Stomach (tissue), 4 donors: ENCODE results near the gene LYZL4.

ENCODE experiments used
- CTCF ChIP-seq, 7 experiments: fragments of 450-650 bp in 4 of 7; fragments of 200-600 bp in 3 of 7; sonication (generic) in 3 of 7; IDR thresholded peaks; one replicate each; pipeline ENCODE4 v1.5.1; 2016 to 2019; ENCODE audit warnings: antibody characterized with exemption in 7 of 7, control low read depth in 2 of 7, mild to moderate bottlenecking in 1 of 7
- EP300 ChIP-seq: sonication (generic); formaldehyde crosslinking; IDR thresholded peaks from one replicate; pipeline ENCODE4 v1.6.1; 2017; ENCODE audit warnings: antibody characterized with exemption
- POLR2A ChIP-seq, 4 donors: fragments of 450-650 bp; IDR thresholded peaks; one replicate each; pipeline ENCODE4 v1.6.1; 2016; ENCODE audit warnings: antibody characterized with exemption in 4 of 4, control low read depth in 2 of 4, mild to moderate bottlenecking in 1 of 4, moderate library complexity in 1 of 4
- POLR2AphosphoS5 ChIP-seq, 3 donors: sonication (generic); formaldehyde crosslinking; IDR thresholded peaks; one replicate each; pipeline ENCODE4 v1.6.1; 2016; ENCODE audit warnings: antibody characterized with exemption in 3 of 3

GRCh38 chr3:42381551-42382082, 28.8 kb downstream of the LYZL4 start:
- TF ChIP-seq CTCF (IDR thresholded peaks at IDR 0.05), result no peak
- no peak for TF ChIP-seq POLR2A (IDR thresholded peaks at IDR 0.05)
- TF ChIP-seq EP300, result no peak
- TF ChIP-seq POLR2AphosphoS5 (IDR thresholded peaks at IDR 0.05), result no peak
